ENCODE measurements around the gene ZNF697. TPM values are rescaled to one million over a fixed set of nuclear protein-coding genes. Genes with fewer than 3 reads are reported as not detected.

Gene ZNF697
- total and polyA plus RNA-seq, 9 of the 15 experiments (the other 6 are each of a cell fraction or from before 2014, with no cell fraction given) = 2.1 to 13.6 (median 8.3) TPM

GRCh38 chr1:119655154-119655553, 7.1 kb upstream of the ZNF697 start (continued):
- TF ChIP-seq ZNF398 (CRISPR knock-in tag; IDR thresholded peaks at IDR 0.05) (no peak), BRD4 (IDR thresholded peaks at IDR 0.05) (no peak), EGR1 (conservative IDR thresholded peaks at IDR 0.05) (no peak)

- H3K27ac ChIP-seq (ENCODE audit: extremely low read depth, low read depth, low read length) = no peak overlapping the region
- peaks cover 16 to 32% of the 10 kb centered on the region in 2 experiments; a peak in 3 of 5 replicates for H3K27me3 ChIP-seq (ENCODE audit: control insufficient read depth in 2 of 2, insufficient read depth in 2 of 2, low read length in 2 of 2)
- H2AFZ ChIP-seq (ENCODE audit: low read depth, low read length) = no peak overlapping the region
- H3K4me2 ChIP-seq (ENCODE audit: insufficient read depth, low read length) = no peak overlapping the region
- H3K9ac ChIP-seq (ENCODE audit: insufficient read depth in 1 of 2, low read depth in 2 of 2, low read length in 2 of 2) = no peak overlapping the region
- no peaks in the 10 kb centered on the region for H3K36me3 ChIP-seq (ENCODE audit: control insufficient read depth, insufficient read depth, low read length)
- H3K4me3 ChIP-seq = no peak overlapping the region
- ATAC-seq (no peak), DNase-seq (ENCODE audit: extremely low read depth in 1 of 4, low spot score in 3 of 4) (no peak), FAIRE-seq (no peak)
- 7% methylated on average over 3 of the region's 3 CpGs for WGBS (ENCODE audit: insufficient coverage, low coverage, missing lambda C conversion rate)
- intact Hi-C loops (cut with micrococcal nuclease) (no loop called here), in situ Hi-C loops (cut with MboI) (no loop called here)
- POLR2A ChIA-PET = interaction anchor here (0.6 to 2.6 kb wide), 3 partner anchors 15 to 357 kb away, joined by 3 to 9 read pairs (median 3); no protein-coding TSS in a partner anchor
- H3K9me3 ChIP-seq (replicated peaks; ENCODE audit: control insufficient read depth, insufficient read depth, low read depth, low read length) = no peaks in the 10 kb centered on the region
- no peaks in the 10 kb centered on the region for H3K9me1 ChIP-seq (ENCODE audit: control insufficient read depth, insufficient read depth, low read length)
- H4K20me1 ChIP-seq (replicated peaks; ENCODE audit: control insufficient read depth, insufficient read depth, low read length) = no peaks in the 10 kb centered on the region
- CTCF ChIA-PET (ENCODE audit: low intra/inter-chr PET ratio) = no interaction called here
- no peaks in the 10 kb centered on the region; a peak in 2 of 5 replicates for H3K4me1 ChIP-seq (replicated peaks in 1 of 2; ENCODE audit: control insufficient read depth in 2 of 2, insufficient read depth in 2 of 2, low read length in 2 of 2)
- no TSS peak for BruUV-seq (replicated peaks)
- H3K79me2 ChIP-seq (ENCODE audit: control insufficient read depth, insufficient read depth, low read length) = no peaks in the 10 kb centered on the region
- TF ChIP-seq HNRNPLL (IDR thresholded peaks at IDR 0.05; ENCODE audit: low read depth, low read length, poor library complexity, severe bottlenecking) = no peak
- no peak for TF ChIP-seq MBD2 (IDR thresholded peaks at IDR 0.05; ENCODE audit: borderline replicate concordance, low read depth)
- no peak for TF ChIP-seq SP1 (CRISPR knock-in tag; IDR thresholded peaks at IDR 0.05)
- TF ChIP-seq ZNF239 (CRISPR knock-in tag; IDR thresholded peaks at IDR 0.05) = no peak
- TF ChIP-seq CREB1 (IDR thresholded peaks at IDR 0.05) = no peak
- no peak for TF ChIP-seq CREB1 (CRISPR knock-in tag; IDR thresholded peaks at IDR 0.05)
- TF ChIP-seq ZNF280A (IDR thresholded peaks at IDR 0.05; ENCODE audit: low read depth, partially characterized antibody) = no peak
- TF ChIP-seq TRIM25 (IDR thresholded peaks at IDR 0.05; ENCODE audit: borderline replicate concordance) = no peak
- no peak for TF ChIP-seq ZNF785 (CRISPR knock-in tag; IDR thresholded peaks at IDR 0.05)
- no peak for TF ChIP-seq PHB2 (IDR thresholded peaks at IDR 0.05; ENCODE audit: low read depth)
- no peak for TF ChIP-seq ZNF507 (tag; conservative IDR thresholded peaks at IDR 0.05)
- TF ChIP-seq BMI1 (IDR thresholded peaks at IDR 0.05; ENCODE audit: low read length) = no peak
Measured at GRCh38 chr1:119653839-119654170, 5.7 kb upstream of the ZNF697 start.
